GM19467 (cell line): Measurements from ENCODE around the gene LMO4.

Experiments
- ATAC-seq: cut with Tn5 transposase; IDR thresholded peaks from one replicate; pipeline ENCODE4 v1.9.1; 2021; ENCODE audit warnings: mild to moderate bottlenecking, moderate library complexity; ENCODE audit not compliant: unreplicated experiment

Gene LMO4

GRCh38 chr1:87327376-87328271 is 1.1 kb upstream of the LMO4 start:
- ATAC-seq = no peak

GRCh38 chr1:87329051-87329525 is 408 bp downstream of the LMO4 start:
- ATAC-seq = no peak

- no peak for ATAC-seq
Measured at GRCh38 chr1:87329526-87330056, 911 bp downstream of the LMO4 start.

- ATAC-seq = no peak
Measured at GRCh38 chr1:87330057-87330884, 1.6 kb downstream of the LMO4 start.

- no peak for ATAC-seq
Measured at GRCh38 chr1:87330885-87331364, 2.2 kb downstream of the LMO4 start.

- ATAC-seq = no peak
Measured at GRCh38 chr1:87331365-87332241, 2.9 kb downstream of the LMO4 start.

GRCh38 chr1:87333692-87334347 is 5.1 kb downstream of the LMO4 start:
- ATAC-seq = no peak

GRCh38 chr1:87334351-87335174 is 5.9 kb downstream of the LMO4 start:
- ATAC-seq = peak; percentile 4

GRCh38 chr1:87335175-87335884 is 6.7 kb downstream of the LMO4 start:
- peak; percentile 41 for ATAC-seq

- ATAC-seq = no peak
Measured at GRCh38 chr1:87336623-87337067, 8.0 kb downstream of the LMO4 start.

- no peak for ATAC-seq
Measured at GRCh38 chr1:87337606-87338005, 8.9 kb downstream of the LMO4 start.

- no peak for ATAC-seq
Measured at GRCh38 chr1:87338566-87338965, 9.9 kb downstream of the LMO4 start.

GRCh38 chr1:87344231-87344630 is 15.6 kb downstream of the LMO4 start:
- no peak for ATAC-seq

GRCh38 chr1:87346130-87346814 is 17.6 kb downstream of the LMO4 start:
- ATAC-seq = no peak

- ATAC-seq = no peak
Measured at GRCh38 chr1:87348341-87349019, 19.8 kb downstream of the LMO4 start.

- ATAC-seq = no peak
Measured at GRCh38 chr1:87349036-87349435, 20.4 kb downstream of the LMO4 start.

- no peak for ATAC-seq
Measured at GRCh38 chr1:87355894-87356293, 27.2 kb downstream of the LMO4 start.
